K562 (cell line): ENCODE results near the gene TXNDC8. TPM values are rescaled to one million over a fixed set of nuclear protein-coding genes. Genes with fewer than 3 reads are reported as not detected.

ENCODE experiments used
- BCL6 ChIP-seq: fragments of 250-450 bp; sonication (Bioruptor Pico); IDR thresholded peaks from 2 replicates; pipeline ENCODE4 v1.4.0; 2020
- BMI1 ChIP-seq: fragments of 150-350 bp; IDR thresholded peaks from 2 replicates; pipeline ENCODE4 v1.6.1; 2014; ENCODE audit warnings: low read length
- CAMTA2 ChIP-seq: fragments of 250-450 bp; sonication (Bioruptor Pico); conservative IDR thresholded peaks from 2 replicates; pipeline ENCODE4 v1.5.1; 2022
- CEBPZ ChIP-seq: fragments of 150-350 bp; IDR thresholded peaks from 2 replicates; pipeline ENCODE4 v1.6.1; 2014; ENCODE audit warnings: low read depth, mild to moderate bottlenecking, low read length, borderline replicate concordance
- E4F1 ChIP-seq: fragments of 250-450 bp; sonication (Bioruptor Pico); IDR thresholded peaks from 2 replicates; pipeline ENCODE4 v1.5.0; 2021; ENCODE audit warnings: mild to moderate bottlenecking, borderline replicate concordance
- GTF2B ChIP-seq: IDR thresholded peaks from 2 replicates; pipeline ENCODE4 v1.6.1; 2011; ENCODE audit not compliant: insufficient read length; ENCODE audit errors: extremely low read depth
- ILF3 ChIP-seq: fragments of 450-650 bp; IDR thresholded peaks from 2 replicates; pipeline ENCODE4 v1.6.1; 2018; ENCODE audit warnings: antibody characterized with exemption, mild to moderate bottlenecking, moderate library complexity, borderline replicate concordance
- KLF13 ChIP-seq: fragments of 450-650 bp; IDR thresholded peaks from 2 replicates; pipeline ENCODE4 v1.6.1; 2016; ENCODE audit warnings: missing genetic modification characterization, low read depth, mild to moderate bottlenecking, missing compliant biosample characterization, moderate library complexity, borderline replicate concordance
- PHB2 ChIP-seq: fragments of 450-650 bp; IDR thresholded peaks from 2 replicates; pipeline ENCODE4 v1.6.1; 2017; ENCODE audit warnings: low read depth
- PTTG1 ChIP-seq: fragments of 450-650 bp; IDR thresholded peaks from 2 replicates; pipeline ENCODE4 v1.6.1; 2016; ENCODE audit warnings: low read depth, mild to moderate bottlenecking, missing genetic modification characterization, missing compliant biosample characterization
- TEAD4 ChIP-seq, 2 experiments: sonication (generic) in 1 of 2; formaldehyde crosslinking in 1 of 2; IDR thresholded peaks; 2 replicates each; pipeline versions ENCODE4 v1.6.1 to v1.8.0; 2012 to 2022; ENCODE audit warnings: borderline replicate concordance in 1 of 2, inconsistent platforms in 1 of 2, low read length in 1 of 2, mild to moderate bottlenecking in 1 of 2, missing genetic modification reagents in 1 of 2
- ZFP1 ChIP-seq: fragments of 450-650 bp; formaldehyde crosslinking; IDR thresholded peaks from 2 replicates; pipeline ENCODE4 v1.4.0; 2020; ENCODE audit warnings: mild to moderate bottlenecking, mixed read lengths
- ZNF133 ChIP-seq: fragments of 250-450 bp; sonication (Bioruptor Pico); IDR thresholded peaks from 2 replicates; pipeline ENCODE4 v1.4.0; 2020; ENCODE audit warnings: mild to moderate bottlenecking
- ZNF431 ChIP-seq: sonication (generic); formaldehyde crosslinking; IDR thresholded peaks from 2 replicates; pipeline ENCODE4 v1.8.0; 2022; ENCODE audit warnings: mild to moderate bottlenecking, missing genetic modification reagents
- ZNF507 ChIP-seq: conservative IDR thresholded peaks from 2 replicates; pipeline ENCODE4 v1.6.1; 2017; ENCODE audit warnings: missing genetic modification characterization, missing compliant biosample characterization
- ZNF609 ChIP-seq: sonication (generic); formaldehyde crosslinking; IDR thresholded peaks from 2 replicates; pipeline ENCODE4 v1.8.1; 2023; ENCODE audit warnings: missing genetic modification reagents, mild to moderate bottlenecking, borderline replicate concordance
- polyA plus RNA-seq, 8 experiments: library from polyadenylated mRNA; depleted of rRNA in 4 of 8; stranded (reverse) in 5 of 8; unstranded in 3 of 8; fragments of >200 nt; fragmentation: Nextera tagmentation in 2 of 8; fragmentation: Illumina TruSeq in 1 of 8; extraction: Ambion mirVana in 2 of 8; extraction: Trizol in 1 of 8; gene quantifications; 2 replicates each; pipeline versions ENCODE4 v1.2.1 to v1.2.3, GENCODE V29; 2011 to 2014; ENCODE audit warnings: inconsistent platforms in 1 of 8, missing spikeins in 1 of 8
- total RNA-seq, 7 experiments: library from RNA; depleted of rRNA in 6 of 7; stranded (reverse); fragments of >200 nt in 6 of 7; fragmentation: Illumina TruSeq in 2 of 7; extraction: Trizol in 2 of 7; gene quantifications; 2 replicates each; pipeline versions ENCODE4 v1.2.1 to v1.2.3, GENCODE V29; 2011 to 2021; ENCODE audit warnings: low replicate concordance in 1 of 7

The TXNDC8 gene
- total and polyA plus RNA-seq, 9 of the 15 experiments (the other 6 are each of a cell fraction or from before 2014, with no cell fraction given), result not detected

- no peak for TF ChIP-seq CEBPZ
- no peak for TF ChIP-seq BMI1
- TF ChIP-seq BCL6 (CRISPR knock-in tag), result no peak; the same call in 1 of the 2 replicates
- TF ChIP-seq GTF2B, result no peak
- TF ChIP-seq ILF3, result 0 out of 2 replicates have a peak, but pooled peaks have one; percentile 24
- 0 out of 2 replicates have a peak, but pooled peaks have one; percentile 30 for TF ChIP-seq KLF13 (tag)
- TF ChIP-seq ZNF609, result no peak
- TF ChIP-seq TEAD4 (IDR thresholded peaks at IDR 0.05; ENCODE audit: low read length), result peak; percentile 100
- no peak for TF ChIP-seq TEAD4 (CRISPR knock-in tag; IDR thresholded peaks at IDR 0.05; ENCODE audit: borderline replicate concordance)
- 0 out of 2 replicates have a peak, but pooled peaks have one; percentile 14 for TF ChIP-seq PTTG1
- TF ChIP-seq ZNF431, result no peak
- 0 out of 2 replicates have a peak, but pooled peaks have one; percentile 72 for TF ChIP-seq CAMTA2 (CRISPR knock-in tag)
- TF ChIP-seq PHB2, result peak; percentile 99
- TF ChIP-seq ZNF133 (CRISPR knock-in tag), result no peak
- no peak for TF ChIP-seq ZNF507 (tag)
- no peak for TF ChIP-seq E4F1 (CRISPR knock-in tag)
- TF ChIP-seq ZFP1 (CRISPR knock-in tag), result no peak
Observed at GRCh38 chr9:110371411-110372007, 33.8 kb upstream of the TXNDC8 start (continued).
